Measurements from ENCODE around the gene USO1. TPM values are rescaled to one million over a fixed set of nuclear protein-coding genes. Genes with fewer than 3 reads are reported as not detected.

The USO1 gene
- total and polyA plus RNA-seq, 7 donors = 49.5 to 224 (median 175) TPM

- TF ChIP-seq CTCF (IDR thresholded peaks at IDR 0.05) = no peak
- no peaks in the 10 kb centered on the region for H3K9me3 ChIP-seq
- ATAC-seq (no peak), DNase-seq (no peak)
- H3K36me3 ChIP-seq (ENCODE audit: insufficient read depth in 1 of 2, low read depth in 1 of 2) = peaks cover 13 to 100% of the 10 kb centered on the region in 2 donors
- H3K27ac ChIP-seq = no peak overlapping the region
- H3K4me3 ChIP-seq = no peak overlapping the region
- intact Hi-C loops (cut with DNase I) = no loop called here
- 87 to 91% (median 89%) methylated on average over 5 of the region's 5 CpGs for WGBS, 3 donors
- no peaks in the 10 kb centered on the region for H3K27me3 ChIP-seq (ENCODE audit: insufficient read depth in 3 of 3, low read length in 2 of 3)
- no peaks in the 10 kb centered on the region for H3K4me1 ChIP-seq
Observed at GRCh38 chr4:75779105-75779757, 54.9 kb downstream of the USO1 start.

GRCh38 chr4:75781305-75781704, 56.9 kb downstream of the USO1 start:
- no peak for DNase-seq
- H3K4me1 ChIP-seq = no peaks in the 10 kb centered on the region
- H3K27me3 ChIP-seq (ENCODE audit: insufficient read depth in 3 of 3, low read length in 2 of 3) = no peaks in the 10 kb centered on the region
- H3K27ac ChIP-seq = no peak overlapping the region
- H3K4me3 ChIP-seq = no peak overlapping the region
- ATAC-seq = no peak
- peaks cover 3 to 100% of the 10 kb centered on the region in 2 donors for H3K36me3 ChIP-seq (ENCODE audit: insufficient read depth in 1 of 2, low read depth in 1 of 2)
- intact Hi-C loops (cut with DNase I) = loop anchor here (5.0 to 10.0 kb wide), 3 partner anchors 36 to 129 kb away; no protein-coding TSS in a partner anchor
- H3K9me3 ChIP-seq = no peaks in the 10 kb centered on the region
- TF ChIP-seq CTCF (IDR thresholded peaks at IDR 0.05) = no peak

- Histone ChIP-seq H3K27me3 (ENCODE audit: insufficient read depth in 3 of 3, low read length in 2 of 3) (no peaks in the 10 kb centered on the region), H3K4me3 (no peak overlapping the region), H3K4me1 (no peaks in the 10 kb centered on the region), H3K36me3 (ENCODE audit: insufficient read depth in 1 of 2, low read depth in 1 of 2) (peaks cover 0 to 100% of the 10 kb centered on the region in 2 donors), H3K27ac (no peak overlapping the region), H3K9me3 (no peaks in the 10 kb centered on the region)
- ATAC-seq = no peak
- WGBS, 3 donors = 88 to 93% (median 91%) methylated on average over 1 of the region's 1 CpG
- intact Hi-C loops (cut with DNase I) = loop anchor here in 1 of 2 donors (1.0 to 10.0 kb wide), 2 partner anchors 21 to 132 kb away; no protein-coding TSS in a partner anchor
- DNase-seq = no peak
- TF ChIP-seq CTCF (IDR thresholded peaks at IDR 0.05) = no peak
Observed at GRCh38 chr4:75786526-75786925, 62.1 kb downstream of the USO1 start.

GRCh38 chr4:75786938-75787337, 62.6 kb downstream of the USO1 start:
- DNase-seq = no peak
- WGBS, 3 donors = 71 to 80% (median 76%) methylated on average over 1 of the region's 1 CpG
- no peak for ATAC-seq
- Histone ChIP-seq H3K4me1 (no peaks in the 10 kb centered on the region), H3K36me3 (ENCODE audit: insufficient read depth in 1 of 2, low read depth in 1 of 2) (peaks cover 0 to 100% of the 10 kb centered on the region in 2 donors), H3K27me3 (ENCODE audit: insufficient read depth in 3 of 3, low read length in 2 of 3) (no peaks in the 10 kb centered on the region), H3K4me3 (no peak overlapping the region), H3K9me3 (no peaks in the 10 kb centered on the region), H3K27ac (no peak overlapping the region)
- TF ChIP-seq CTCF (IDR thresholded peaks at IDR 0.05) = no peak
- intact Hi-C loops (cut with DNase I) = loop anchor here in 1 of 2 donors (1.0 to 10.0 kb wide), 2 partner anchors 20 to 132 kb away; no protein-coding TSS in a partner anchor

Measured in psoas muscle (tissue), 8 donors.